WTC11 (cell line): ENCODE measurements around the gene INO80B.

Source experiments
- ATF1 ChIP-seq: sonication (generic); formaldehyde crosslinking; IDR thresholded peaks from 2 replicates; pipeline ENCODE4 v1.8.1; 2023; ENCODE audit warnings: mild to moderate bottlenecking, moderate library complexity, missing genetic modification reagents
- CTCF ChIP-seq: fragments of 200-600 bp; IDR thresholded peaks from 2 replicates; pipeline ENCODE4 v1.8.0; 2022; ENCODE audit warnings: antibody characterized with exemption
- FOXP4 ChIP-seq: sonication (generic); formaldehyde crosslinking; IDR thresholded peaks from 2 replicates; pipeline ENCODE4 v1.8.0; 2022; ENCODE audit warnings: mild to moderate bottlenecking, missing genetic modification reagents

- TF ChIP-seq CTCF (no peak), FOXP4 (CRISPR knock-in tag) (no peak), ATF1 (CRISPR knock-in tag) (no peak)
Observed at GRCh38 chr2:74491648-74492544, 37.0 kb downstream of the INO80B start.
